Fibroblast of the conjunctiva (primary cell): ENCODE data around the gene EPHA5.
"Not testable (repeated sequence)": the region's sequence is repeated elsewhere in the genome, so short reads cannot be mapped to it uniquely, and the experiment has no call there.

ENCODE experiments used
- DNase-seq: peaks from one replicate; pipeline ENCODE4 v3.0.0-alpha.2; 2010; ENCODE audit warnings: low read depth

Gene EPHA5

DNA sequence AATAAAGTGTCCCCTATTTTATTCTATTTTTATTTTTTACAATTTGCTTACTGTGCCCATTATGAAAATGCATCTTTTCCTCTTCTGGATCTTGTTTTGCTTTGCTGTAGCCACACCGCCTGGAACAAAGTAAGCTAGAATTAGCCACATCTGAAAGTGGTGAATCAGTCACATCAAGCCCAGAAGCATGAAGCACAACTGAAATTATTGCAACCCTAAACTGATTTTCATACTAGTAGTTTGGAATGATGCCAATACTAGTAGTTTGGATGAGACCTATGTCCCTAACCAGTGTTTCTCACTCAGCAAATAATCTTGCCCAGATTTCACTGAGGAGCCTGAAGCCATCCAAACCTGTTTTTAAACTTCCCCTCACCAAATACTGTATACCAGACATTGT lies 303.0 kb downstream of the EPHA5 start:
- DNase-seq, result no peak

- no peak for DNase-seq
Measured at GRCh38 chr4:65358914-65359313, 311.4 kb downstream of the EPHA5 start.

DNA sequence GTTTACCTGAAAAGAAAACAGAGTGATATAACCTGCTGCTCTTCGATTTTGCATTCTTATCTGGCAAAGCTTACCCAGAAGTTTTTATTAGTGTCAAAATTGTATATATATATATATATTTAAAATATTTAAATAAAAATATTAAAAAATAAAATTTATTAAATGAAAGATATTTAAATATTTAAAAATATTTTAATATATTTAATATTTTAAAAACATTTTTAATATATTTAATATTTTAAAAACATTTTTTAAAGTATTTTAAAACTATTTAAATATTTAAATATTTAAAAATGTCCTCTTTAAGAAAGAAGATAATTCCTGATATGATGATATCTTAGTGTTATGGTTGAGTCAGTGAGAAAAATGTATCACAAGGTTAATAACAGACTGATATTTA lies 317.2 kb downstream of the EPHA5 start:
- no peak for DNase-seq

DNA sequence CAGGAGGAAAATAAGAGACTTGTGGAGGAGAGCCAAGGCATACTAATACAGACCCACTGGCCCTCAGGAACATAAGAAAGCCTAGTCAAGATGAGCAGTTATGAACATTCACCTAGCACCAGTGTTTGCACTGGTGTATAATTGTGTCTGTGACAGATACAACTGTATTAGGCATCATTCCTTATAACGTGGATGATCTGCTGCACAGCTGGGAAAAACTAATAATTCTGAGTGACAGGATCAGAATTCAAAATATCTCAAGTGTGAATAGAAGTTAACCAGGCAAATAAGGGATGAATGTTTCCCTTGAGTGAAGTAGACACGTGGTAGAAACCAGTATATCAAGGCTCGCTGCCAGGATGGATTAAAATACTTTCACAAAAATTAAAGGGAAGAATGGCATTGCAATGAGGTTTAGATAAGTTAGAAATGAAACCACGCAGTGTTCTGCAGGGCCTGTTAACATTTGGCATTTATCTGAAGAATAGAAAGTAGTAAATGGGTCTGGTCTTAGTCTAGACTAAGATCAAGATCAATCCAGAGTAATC lies 325.9 kb downstream of the EPHA5 start:
- DNase-seq, result no peak

GRCh38 chr4:65343342-65343741 lies 326.9 kb downstream of the EPHA5 start:
- no peak for DNase-seq

GRCh38 chr4:65341557-65341956 lies 328.7 kb downstream of the EPHA5 start:
- no peak for DNase-seq

- no peak for DNase-seq
Measured at GRCh38 chr4:65340382-65341109, 329.7 kb downstream of the EPHA5 start.

DNA sequence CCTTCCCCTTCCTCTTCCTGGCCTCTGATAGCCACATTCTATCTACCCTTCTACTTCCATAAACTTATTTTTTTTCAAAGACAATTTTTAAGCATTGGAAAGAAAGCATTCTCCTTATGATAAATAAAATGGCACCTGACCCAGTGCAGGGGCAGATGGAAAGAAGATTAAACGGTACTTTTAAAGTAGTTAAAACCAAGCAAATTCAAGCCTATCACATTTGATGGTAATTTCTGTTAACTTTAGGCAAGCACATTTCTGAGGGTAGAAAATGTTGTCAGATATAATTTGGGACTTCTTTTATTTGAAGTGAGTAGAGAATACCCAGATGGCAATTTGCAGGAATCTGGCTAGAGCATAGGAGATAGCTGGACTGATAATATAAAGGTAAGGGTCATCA lies 332.9 kb downstream of the EPHA5 start:
- no peak for DNase-seq

- DNase-seq, result no peak
Measured at GRCh38 chr4:65336465-65336864, 333.8 kb downstream of the EPHA5 start.

- no peak for DNase-seq
Measured at GRCh38 chr4:65316534-65316933, 353.8 kb downstream of the EPHA5 start.

DNA sequence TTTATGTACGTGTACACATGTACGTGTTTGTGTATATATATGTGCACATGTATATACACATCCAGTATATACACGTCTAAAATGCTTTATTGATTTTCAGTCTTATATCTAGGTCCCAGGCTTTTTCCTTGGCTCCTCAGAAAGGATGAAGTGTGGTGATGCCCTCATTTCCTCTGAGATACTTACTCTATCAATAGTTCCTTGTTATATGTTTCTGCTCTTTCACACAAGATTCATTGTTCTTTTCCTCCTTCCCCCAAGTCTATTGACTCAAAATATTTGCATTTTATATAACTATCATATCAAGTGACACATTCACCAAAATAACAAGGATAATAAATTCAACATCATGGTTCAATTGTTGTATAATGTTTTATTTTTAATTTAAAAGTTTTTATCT lies 359.2 kb downstream of the EPHA5 start:
- no peak for DNase-seq

DNA sequence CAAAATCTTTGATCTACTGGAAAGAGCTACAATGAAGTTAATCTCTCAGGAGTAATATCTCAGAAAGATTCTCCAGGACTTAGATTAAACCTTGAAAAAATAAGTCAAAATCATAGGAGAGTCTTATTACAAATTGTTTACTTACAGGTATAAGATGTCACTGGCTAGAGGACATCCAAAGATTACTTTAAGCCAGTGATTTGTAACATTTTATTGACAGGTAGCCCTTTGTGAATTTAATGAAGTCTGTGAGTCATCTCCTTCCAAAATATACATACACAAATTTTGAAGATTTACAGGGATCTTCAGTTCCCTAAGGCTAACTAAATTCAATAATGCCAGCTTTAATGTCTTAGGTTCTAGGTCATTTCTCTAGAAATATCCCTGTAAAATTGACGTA lies 359.7 kb downstream of the EPHA5 start:
- no peak for DNase-seq

DNA sequence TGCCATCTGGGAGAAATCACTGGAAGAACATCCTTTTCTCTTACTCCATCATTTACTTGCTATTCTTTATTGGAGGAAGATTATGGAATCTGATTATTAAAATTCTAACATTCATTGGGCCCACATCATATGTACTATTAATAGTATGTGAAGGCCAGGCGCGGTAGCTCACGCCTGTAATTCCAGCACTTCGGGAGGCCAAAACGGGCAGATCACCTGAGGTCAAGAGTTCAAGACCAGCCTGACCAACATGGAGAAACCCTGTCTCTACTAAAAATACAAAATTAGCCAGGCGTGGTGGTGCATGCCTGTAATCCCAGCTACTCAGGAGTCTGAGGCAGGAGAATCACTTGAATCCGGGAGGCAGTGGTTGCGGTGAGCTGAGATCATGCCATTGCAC lies 361.7 kb downstream of the EPHA5 start:
- DNase-seq, result not testable (repeated sequence)

DNA sequence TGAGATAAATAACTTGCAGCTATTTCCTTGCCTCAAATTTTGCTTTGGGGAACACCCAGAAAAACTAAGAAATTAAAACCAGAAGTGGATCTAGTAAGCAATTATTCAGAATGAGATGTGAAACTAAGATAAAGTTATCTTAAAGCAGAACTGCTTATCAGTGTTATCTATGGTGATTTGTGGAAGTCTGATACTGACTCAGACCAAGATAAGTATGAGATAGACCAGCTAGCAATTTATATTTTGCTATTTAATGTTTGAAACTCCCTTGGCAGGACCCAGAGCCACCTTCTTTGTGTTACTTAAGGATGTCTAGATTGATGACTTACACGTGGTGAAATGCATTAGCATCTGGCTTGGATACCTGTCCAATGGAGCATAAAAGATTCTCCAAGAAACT lies 368.1 kb downstream of the EPHA5 start:
- DNase-seq, result no peak

DNA sequence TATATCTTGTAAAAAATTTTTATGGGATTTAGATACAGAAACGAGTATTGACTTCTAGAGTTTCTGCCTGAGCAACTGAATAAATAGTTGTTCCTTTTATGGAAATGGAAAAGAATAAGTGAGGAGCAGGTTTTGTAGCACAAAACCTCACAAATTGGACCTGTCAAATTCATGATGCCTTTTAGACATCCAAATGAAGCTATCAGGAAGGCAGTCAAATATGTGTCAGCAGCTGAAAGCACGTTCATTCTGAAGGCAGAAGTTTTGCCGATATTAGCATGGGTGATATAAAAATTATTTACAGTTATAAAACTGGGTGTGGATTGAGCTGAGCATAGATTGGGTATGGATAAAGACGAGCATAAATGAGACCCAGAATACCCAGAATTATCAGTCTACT lies 374.0 kb downstream of the EPHA5 start:
- DNase-seq, result no peak

- DNase-seq, result no peak
Measured at GRCh38 chr4:65287071-65287470, 383.2 kb downstream of the EPHA5 start.
